GM12878 (cell line): ENCODE data around the gene SLC26A8. TPM values are rescaled to one million over a fixed set of nuclear protein-coding genes. Genes with fewer than 3 reads are reported as not detected.

Experiments
- ATAC-seq: fragments of 200-7000 bp; cut with Tn5 transposase; 3 replicates; pipeline ENCODE4 v1.9.1; 2020; ENCODE audit warnings: mild to moderate bottlenecking, moderate library complexity
- BruUV-seq: library from RNA; stranded (reverse); fragments of 400-500 nt; replicated peaks from 2 replicates; lab custom pipeline; 2021; lab: Mats Ljungman, UMichigan
- CTCF ChIA-PET: fragments of 300-600 bp; sonication (Branson Sonifier 250); formaldehyde crosslinking; extraction: SDS; loops from one replicate; lab custom pipeline; 2021; ENCODE audit warnings: inconsistent platforms; lab: Yijun Ruan, JAX
- POLR2A ChIA-PET: fragments of 350-600 bp; formaldehyde crosslinking; extraction: SDS; loops from one replicate; lab custom pipeline; 2021; ENCODE audit warnings: inconsistent platforms; lab: Charles Lee
- RAD21 ChIA-PET: fragments of 300-600 bp; sonication (Branson Sonifier 250); formaldehyde crosslinking; loops from one replicate; lab custom pipeline; 2023; ENCODE audit warnings: antibody characterized with exemption; ENCODE audit not compliant: unreplicated experiment; lab: Charles Lee
- SMC1A ChIA-PET: fragments of 300-600 bp; sonication (Branson Sonifier 250); formaldehyde crosslinking; loops from one replicate; lab custom pipeline; 2023; ENCODE audit not compliant: unreplicated experiment, uncharacterized antibody; lab: Charles Lee
- DNase-seq: peaks from one replicate; pipeline ENCODE4 v3.0.0-alpha.2; 2011; ENCODE audit warnings: low read depth, low spot score
- FAIRE-seq: peaks from 3 replicates; lab custom pipeline; 2011; peaks lifted over from hg19 to GRCh38; lab: Jason Lieb, UNC
- H2AFZ ChIP-seq: 2 replicates; pipeline ENCODE4 v1.6.0; 2011; ENCODE audit warnings: low read depth, low read length, control low read depth; ENCODE audit not compliant: control insufficient read depth
- H3K27ac ChIP-seq: 2 replicates; pipeline ENCODE4 v1.5.1; 2011; ENCODE audit warnings: control low read depth; ENCODE audit not compliant: control insufficient read depth, insufficient read depth
- H3K27me3 ChIP-seq, 2 experiments: replicated peaks in 1 of 2; 2 replicates each; pipeline versions ENCODE4 v1.6.0 to v1.6.1; 2011; ENCODE audit warnings: low read length in 1 of 2; ENCODE audit not compliant: control insufficient read depth in 2 of 2, insufficient read depth in 2 of 2
- H3K36me3 ChIP-seq, 2 experiments: 2 replicates each; pipeline ENCODE4 v1.5.1; 2011; ENCODE audit warnings: low read length in 1 of 2; ENCODE audit not compliant: control insufficient read depth in 2 of 2, insufficient read depth in 2 of 2
- H3K4me1 ChIP-seq: 2 replicates; pipeline ENCODE4 v1.6.1; 2011; ENCODE audit warnings: mild to moderate bottlenecking, low read length, moderate library complexity, mixed read lengths; ENCODE audit not compliant: control insufficient read depth, insufficient read depth
- H3K4me2 ChIP-seq: 2 replicates; pipeline ENCODE4 v1.6.0; 2011; ENCODE audit warnings: control low read depth; ENCODE audit not compliant: control insufficient read depth, insufficient read depth
- H3K4me3 ChIP-seq: fragments of 200-600 bp; sonication (generic); 2 replicates; pipeline ENCODE4 v1.5.1; 2016
- H3K79me2 ChIP-seq: 2 replicates; pipeline ENCODE4 v1.6.0; 2011; ENCODE audit warnings: low read length; ENCODE audit not compliant: control insufficient read depth, insufficient read depth
- H3K9ac ChIP-seq: 2 replicates; pipeline ENCODE4 v1.8.0; 2011; ENCODE audit warnings: low read length, control low read depth, mixed read lengths; ENCODE audit not compliant: control insufficient read depth, insufficient read depth
- H3K9me3 ChIP-seq: replicated peaks from 3 replicates; pipeline ENCODE4 v1.5.1; 2011; ENCODE audit warnings: mild to moderate bottlenecking, low read length; ENCODE audit not compliant: control insufficient read depth, insufficient read depth
- H4K20me1 ChIP-seq: 2 replicates; pipeline ENCODE4 v1.6.0; 2011; ENCODE audit not compliant: control insufficient read depth, insufficient read depth
- BHLHE40 ChIP-seq, 2 experiments: fragments of 450-650 bp in 1 of 2; IDR thresholded peaks; 2 replicates each; pipeline ENCODE4 v1.6.1; 2011 to 2017; ENCODE audit warnings: low read depth in 2 of 2, borderline replicate concordance in 1 of 2, improper control_type of control experiment in 1 of 2, low read length in 1 of 2, mild to moderate bottlenecking in 1 of 2
- E4F1 ChIP-seq: fragments of 450-650 bp; IDR thresholded peaks from 2 replicates; pipeline ENCODE4 v1.6.1; 2018; ENCODE audit warnings: borderline replicate concordance, mild to moderate bottlenecking; ENCODE audit not compliant: partially characterized antibody
- MAX ChIP-seq: IDR thresholded peaks from 2 replicates; pipeline ENCODE4 v1.6.1; 2012; ENCODE audit warnings: low read depth, low read length, improper control_type of control experiment
- MEF2B ChIP-seq: fragments of 450-650 bp; IDR thresholded peaks from 2 replicates; pipeline ENCODE4 v1.6.1; 2018; ENCODE audit warnings: mild to moderate bottlenecking, moderate library complexity; ENCODE audit not compliant: partially characterized antibody, poor library complexity, severe bottlenecking
- MYB ChIP-seq: fragments of 150-350 bp; IDR thresholded peaks from 2 replicates; pipeline ENCODE4 v1.6.1; 2014; ENCODE audit warnings: mild to moderate bottlenecking, low read depth, low read length, borderline replicate concordance
- PRDM15 ChIP-seq: fragments of 450-650 bp; formaldehyde crosslinking; IDR thresholded peaks from 2 replicates; pipeline ENCODE4 v1.4.0; 2020; ENCODE audit warnings: mild to moderate bottlenecking, moderate library complexity
- SIN3A ChIP-seq: IDR thresholded peaks from 2 replicates; pipeline ENCODE4 v1.6.1; 2012; ENCODE audit warnings: low read depth, low read length, improper control_type of control experiment
- SIX5 ChIP-seq: IDR thresholded peaks from 2 replicates; pipeline ENCODE4 v1.6.1; 2011; ENCODE audit warnings: mild to moderate bottlenecking, low read depth, low read length, moderate library complexity; ENCODE audit not compliant: severe bottlenecking
- SP1 ChIP-seq: IDR thresholded peaks from one replicate; pipeline ENCODE4 v1.6.1; 2011; ENCODE audit warnings: low read depth, low read length
- SUZ12 ChIP-seq: fragments of 200-600 bp; sonication (generic); IDR thresholded peaks from one replicate; pipeline ENCODE4 v1.6.1; 2018; ENCODE audit warnings: antibody characterized with exemption, mild to moderate bottlenecking; ENCODE audit not compliant: unreplicated experiment
- TCF7 ChIP-seq: IDR thresholded peaks from 2 replicates; pipeline ENCODE4 v1.6.1; 2014; ENCODE audit warnings: antibody characterized with exemption, borderline replicate concordance
- ZNF217 ChIP-seq: fragments of 450-650 bp; IDR thresholded peaks from 2 replicates; pipeline ENCODE4 v1.6.1; 2017; ENCODE audit warnings: antibody characterized with exemption, mild to moderate bottlenecking
- WGBS: methylation state at CpG from one replicate; pipeline ENCODE4 v1.1.6; 2016; ENCODE audit warnings: low lambda C conversion rate; ENCODE audit not compliant: insufficient replicate concordance, insufficient coverage; ENCODE audit errors: missing lambda C conversion rate; 5-methylcytosine and 5-hydroxymethylcytosine counted together
- in situ Hi-C: fragments of 300-500 bp; cut with MboI; formaldehyde crosslinking; loops from 9 replicates; pipeline ENCODE4 v1.14.3; 2018; ENCODE audit warnings: mixed read lengths
- intact Hi-C: fragments of 100-400 bp; cut with micrococcal nuclease; formaldehyde crosslinking; loops from one replicate; pipeline ENCODE4 v1.14.2; 2022; ENCODE audit not compliant: unreplicated experiment
- polyA plus RNA-seq, 11 experiments: library from polyadenylated mRNA; depleted of rRNA in 4 of 11; unstranded in 6 of 11; stranded (reverse) in 5 of 11; fragments of >200 nt; fragmentation: Nextera tagmentation in 4 of 11; fragmentation: Illumina TruSeq in 1 of 11; extraction: Ambion mirVana in 4 of 11; extraction: Trizol in 1 of 11; gene quantifications; 1 replicate in 1 of 11; 2 replicates in 10 of 11; pipeline versions ENCODE4 v1.2.1 to v1.2.3, GENCODE V29; 2011 to 2016; ENCODE audit warnings: inconsistent platforms in 2 of 11, missing spikeins in 2 of 11, low read depth in 1 of 11
- total RNA-seq, 4 experiments: library from RNA; depleted of rRNA in 3 of 4; stranded (reverse); fragments of >200 nt in 3 of 4; fragmentation: Illumina TruSeq in 1 of 4; extraction: Trizol in 1 of 4; gene quantifications; 2 replicates each; pipeline versions ENCODE4 v1.2.1 to v1.2.3, GENCODE V29; 2013 to 2021

The SLC26A8 gene
- total and polyA plus RNA-seq, 10 of the 15 experiments (the other 5 are each of a cell fraction or from before 2014, with no cell fraction given) = 0.09 to 0.95 (median 0.27) TPM; not detected in 2

GRCh38 chr6:36049582-36049981 is 25.1 kb upstream of the SLC26A8 start (continued):
- no peak for TF ChIP-seq E4F1
- no peak for TF ChIP-seq SUZ12
- TF ChIP-seq MEF2B = no peak
- TF ChIP-seq MYB = no peak
- no peak for TF ChIP-seq SP1
- no peak for TF ChIP-seq MAX
- TF ChIP-seq, all 136 proteins: peak for 0

- DNase-seq (no peak), FAIRE-seq (no peak), ATAC-seq (no peak)
- H3K4me1 ChIP-seq = peaks cover 8% of the 10 kb centered on the region
- TF ChIP-seq BHLHE40 (IDR thresholded peaks at IDR 0.05; ENCODE audit: borderline replicate concordance in 1 of 2, low read depth in 2 of 2, low read length in 1 of 2) (no peak), PRDM15 (no peak), TCF7 (no peak), SIX5 (no peak), ZNF217 (no peak), SIN3A (no peak)
- POLR2A ChIA-PET = interaction anchor here (0.6 to 1.4 kb wide), 5 partner anchors 13 to 403 kb away, joined by 3 to 6 read pairs (median 3); partner anchors contain the start of gene MAPK14
- H4K20me1 ChIP-seq = no peaks in the 10 kb centered on the region; the same call in 1 of the 2 replicates
- BruUV-seq = no TSS peak
- H3K9ac ChIP-seq = no peak overlapping the region
- peaks cover 78% of the 10 kb centered on the region for H3K79me2 ChIP-seq
- no peak overlapping the region for H2AFZ ChIP-seq
- peaks cover 0 to 3% of the 10 kb centered on the region in 2 experiments; a peak in 2 of 4 replicates for H3K36me3 ChIP-seq
- H3K27me3 ChIP-seq = no peaks in the 10 kb centered on the region
- SMC1A ChIA-PET = interaction anchor here (0.6 to 2.1 kb wide), 7 partner anchors 9 to 382 kb away, joined by 3 to 10 read pairs (median 3); no protein-coding TSS in a partner anchor
- 99% methylated on average over 12 of the region's 12 CpGs for WGBS
- H3K4me3 ChIP-seq = no peak overlapping the region
- no peaks in the 10 kb centered on the region for H3K9me3 ChIP-seq
- H3K4me2 ChIP-seq = no peak overlapping the region
- in situ Hi-C loops (no loop called here), intact Hi-C loops (no loop called here)
- H3K27ac ChIP-seq = no peak overlapping the region
- RAD21 ChIA-PET = interaction anchor here (1.2 kb wide), 1 partner anchor 14 kb away, joined by 3 read pairs; no protein-coding TSS in a partner anchor
- CTCF ChIA-PET = interaction anchor here (0.8 to 1.8 kb wide), 4 partner anchors 14 to 52 kb away, joined by 5 read pairs; partner anchors contain the start of gene MAPK14
These were observed 18.3 kb upstream of the SLC26A8 start for GRCh38 chr6:36042618-36043260.
